ENCODE results near the gene VDAC2. TPM values are rescaled to one million over a fixed set of nuclear protein-coding genes. Genes with fewer than 3 reads are reported as not detected.
"Not testable (repeated sequence)": the region's sequence is repeated elsewhere in the genome, so short reads cannot be mapped to it uniquely, and the experiment has no call there.

VDAC2 gene
- total RNA-seq, 1 experiment from 2014 or later = 181 TPM

DNA sequence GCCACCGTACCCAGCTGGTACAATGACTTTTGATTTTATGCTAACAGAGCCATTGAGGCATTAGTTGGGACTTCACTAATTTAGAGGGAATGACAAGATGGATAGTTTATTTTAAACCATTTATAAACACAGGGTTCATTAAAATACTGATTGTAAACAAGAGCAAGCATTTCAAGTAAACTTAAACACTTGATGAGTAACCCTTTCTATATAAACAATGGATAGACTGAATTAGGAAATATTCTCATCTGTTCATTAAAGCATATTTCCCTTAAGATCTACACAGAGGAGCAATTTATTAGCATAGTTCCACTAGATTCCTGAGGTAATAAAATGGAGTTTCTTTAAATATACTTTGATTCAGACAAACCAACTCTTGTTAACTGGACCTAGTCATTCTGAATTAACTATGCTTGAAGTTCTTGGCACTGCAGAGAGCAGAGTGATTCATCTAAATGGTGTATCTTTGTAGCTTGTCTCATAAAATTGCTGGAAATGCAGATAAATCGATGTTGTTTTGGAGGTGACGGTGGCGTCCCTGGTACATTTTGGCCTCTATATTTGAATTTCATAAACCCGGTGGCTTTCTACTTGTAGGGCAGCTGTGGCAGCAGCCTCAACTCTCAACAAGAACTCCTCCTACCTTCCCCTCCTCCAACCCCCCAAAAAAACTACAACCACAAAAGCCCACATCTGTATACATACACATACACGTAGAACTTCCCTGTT, 15.4 kb upstream of the VDAC2 start:
- in situ Hi-C loops (cut with HindIII; ENCODE audit: low sequenced_read_pairs) = no loop called here
- no peak for DNase-seq (ENCODE audit: low spot score)

DNA sequence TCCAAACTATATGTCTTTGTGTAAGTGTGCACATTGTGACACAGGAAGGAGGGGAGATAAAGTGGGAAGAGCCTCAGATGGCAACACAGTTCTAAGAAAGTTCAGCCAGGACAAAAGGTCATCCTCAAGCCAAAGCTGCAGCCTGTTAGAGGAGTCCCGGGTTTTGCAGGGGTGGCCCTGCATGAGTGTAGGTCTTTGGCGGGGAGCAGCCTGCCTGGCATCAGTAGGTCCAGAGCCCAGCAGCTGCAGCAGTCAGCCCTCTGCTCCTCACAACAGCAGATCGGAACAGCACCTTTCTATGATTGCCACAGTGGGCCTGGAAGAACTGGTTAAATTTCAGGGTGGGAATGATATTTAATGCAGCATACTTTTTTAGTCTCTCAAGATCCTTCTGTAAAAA, 13.5 kb upstream of the VDAC2 start:
- in situ Hi-C loops (cut with HindIII; ENCODE audit: low sequenced_read_pairs) = no loop called here
- no peak for DNase-seq (ENCODE audit: low spot score)

DNA sequence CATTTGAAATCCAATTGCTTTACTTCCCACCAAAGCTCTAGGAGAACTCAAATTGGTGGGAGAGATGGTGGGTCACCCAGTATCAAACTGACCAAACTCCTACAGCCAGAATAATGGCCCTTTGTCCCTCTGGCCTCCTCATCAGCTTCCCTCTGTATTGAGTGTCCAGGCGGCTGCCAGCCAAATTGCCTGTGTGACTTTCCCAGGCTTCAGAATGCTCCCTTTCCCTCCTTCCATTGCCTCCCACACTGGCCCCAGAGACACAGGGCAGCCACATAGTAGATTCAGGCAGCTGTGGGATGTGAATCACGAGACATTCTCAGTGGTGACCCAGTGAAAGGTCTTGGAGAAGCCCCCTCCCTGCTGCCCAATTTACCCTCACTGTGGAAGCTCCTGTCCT, 12.7 kb upstream of the VDAC2 start:
- in situ Hi-C loops (cut with HindIII; ENCODE audit: low sequenced_read_pairs) = no loop called here
- no peak for DNase-seq (ENCODE audit: low spot score)

DNA sequence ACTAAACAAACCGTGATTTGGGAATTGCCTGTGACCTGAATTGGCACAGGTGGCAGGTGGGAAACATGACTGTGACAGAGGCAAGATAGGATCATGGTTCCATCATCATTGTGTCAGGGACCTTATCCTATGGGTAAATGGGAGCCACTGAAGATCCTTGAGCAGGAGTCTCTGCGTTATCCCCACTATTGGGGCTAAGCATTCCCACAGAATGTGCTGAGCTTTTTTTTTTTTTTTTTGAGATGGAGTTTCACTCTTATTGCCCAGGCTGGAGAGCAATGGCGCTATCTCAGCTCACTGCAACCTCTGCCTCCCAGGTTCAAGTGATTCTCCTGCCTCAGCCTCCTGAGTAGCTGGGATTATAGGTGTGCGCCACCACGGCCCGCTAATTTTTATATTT, 10.6 kb upstream of the VDAC2 start:
- DNase-seq (ENCODE audit: low spot score); in situ Hi-C loops (cut with HindIII; ENCODE audit: low sequenced_read_pairs): not testable (repeated sequence)

DNA sequence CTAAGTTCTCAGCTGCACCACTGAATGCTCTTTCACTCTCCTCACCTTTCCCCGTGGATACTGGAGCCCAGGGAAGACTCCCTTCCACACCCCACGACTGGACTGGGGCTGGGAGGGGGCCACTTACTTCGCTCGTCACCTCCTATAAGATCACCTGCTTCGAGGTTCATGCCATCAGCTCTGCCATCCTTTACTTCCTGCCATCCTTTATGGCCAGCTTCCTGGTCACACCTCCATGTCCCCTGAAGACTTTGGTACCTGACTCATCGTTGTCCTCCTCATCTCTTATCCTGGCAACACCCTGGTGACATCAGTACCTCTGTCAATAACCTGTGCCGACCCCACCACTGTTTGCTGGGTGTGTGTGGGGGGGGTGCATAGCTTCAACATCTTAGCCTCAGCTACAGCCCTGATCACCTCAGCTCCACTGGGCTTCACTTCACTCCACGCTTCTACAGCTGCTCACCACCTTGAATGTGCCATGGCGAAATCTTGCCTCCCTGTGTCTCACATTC, 8.7 kb upstream of the VDAC2 start:
- no peak for DNase-seq (ENCODE audit: low spot score)
- in situ Hi-C loops (cut with HindIII; ENCODE audit: low sequenced_read_pairs) = no loop called here

DNA sequence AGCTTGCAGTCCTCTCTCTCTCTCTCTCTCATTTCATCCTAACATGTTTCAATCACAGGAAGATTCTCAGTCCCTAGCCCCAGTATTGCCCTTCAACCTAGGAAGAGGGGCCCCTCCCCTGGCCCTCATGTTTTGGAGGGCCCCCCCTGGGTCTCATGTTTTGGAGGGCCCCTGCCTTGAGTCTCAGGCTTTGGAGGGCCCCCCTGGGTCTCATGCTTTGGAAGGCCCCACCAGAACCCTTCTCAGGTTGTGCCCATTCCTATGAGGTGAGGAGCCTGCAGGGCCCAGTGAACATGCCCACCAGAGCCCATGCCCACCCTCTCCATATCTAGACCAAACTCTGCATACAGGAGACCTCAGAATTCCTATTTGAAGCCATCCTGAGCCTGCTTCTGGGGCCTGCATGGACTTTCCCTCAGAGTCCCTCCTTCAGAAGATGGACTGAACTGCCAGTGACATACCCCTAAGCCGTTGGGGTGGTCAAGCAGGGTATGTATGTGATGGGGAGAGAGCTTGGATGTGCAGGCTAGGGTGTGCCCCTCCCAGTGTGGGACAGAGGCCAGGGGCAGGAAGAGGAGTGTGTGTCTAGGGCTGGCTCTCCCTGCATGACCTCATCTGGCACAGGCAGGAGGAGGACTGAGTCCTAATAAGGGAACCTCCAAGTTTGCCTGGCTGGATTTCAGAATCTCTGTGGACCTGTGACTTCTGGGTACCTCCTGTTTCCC, 8.1 kb upstream of the VDAC2 start:
- in situ Hi-C loops (cut with HindIII; ENCODE audit: low sequenced_read_pairs) = no loop called here
- no peak for DNase-seq (ENCODE audit: low spot score)

DNA sequence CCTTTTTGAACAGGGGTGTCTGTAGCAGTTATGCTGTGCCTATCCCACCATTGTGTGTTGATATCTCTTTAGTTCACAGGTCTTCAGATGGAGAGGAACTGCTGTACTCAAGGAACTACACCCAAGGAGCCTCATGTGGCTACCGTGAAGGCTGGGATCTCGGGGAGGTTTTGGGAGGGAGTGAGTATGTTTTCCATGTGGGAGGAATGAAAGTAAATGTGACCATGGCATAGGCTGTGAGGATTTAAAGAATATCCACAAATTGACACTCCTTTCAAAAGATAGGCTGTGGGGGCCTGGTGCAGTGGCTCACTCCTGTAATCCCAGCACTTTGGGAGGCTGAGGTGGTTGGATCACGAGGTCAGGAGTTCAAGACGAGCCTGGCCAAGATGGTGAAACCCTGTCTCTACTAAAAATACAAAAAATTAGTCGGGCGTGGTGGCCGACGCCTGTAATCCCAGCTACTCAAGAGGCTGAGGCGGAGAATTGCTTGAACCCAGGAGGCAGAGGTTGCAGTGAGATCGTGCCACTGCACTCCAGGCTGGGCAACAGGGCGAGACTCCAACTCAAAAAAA, 7.5 kb upstream of the VDAC2 start:
- DNase-seq (ENCODE audit: low spot score); in situ Hi-C loops (cut with HindIII; ENCODE audit: low sequenced_read_pairs): not testable (repeated sequence)

DNA sequence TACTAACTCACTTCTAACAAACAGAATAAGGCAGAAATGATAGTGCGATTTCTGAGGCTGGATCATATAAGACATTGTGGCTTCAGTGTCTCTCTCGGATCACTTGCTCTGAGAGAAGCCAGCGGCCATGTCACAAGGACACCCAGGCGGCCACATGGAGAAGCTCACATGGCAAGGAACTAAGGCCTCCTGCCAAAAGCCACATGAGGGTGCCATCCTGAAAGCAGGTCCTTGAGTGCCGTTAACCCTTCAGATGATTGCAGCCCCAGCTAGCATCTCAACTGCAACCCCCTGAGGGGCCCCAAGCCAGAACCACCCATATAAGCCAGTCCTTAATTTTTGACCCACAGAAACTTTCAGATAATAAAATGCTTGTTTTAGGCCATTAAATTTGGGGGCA, 6.9 kb upstream of the VDAC2 start:
- DNase-seq (ENCODE audit: low spot score) = no peak
- in situ Hi-C loops (cut with HindIII; ENCODE audit: low sequenced_read_pairs) = no loop called here

DNA sequence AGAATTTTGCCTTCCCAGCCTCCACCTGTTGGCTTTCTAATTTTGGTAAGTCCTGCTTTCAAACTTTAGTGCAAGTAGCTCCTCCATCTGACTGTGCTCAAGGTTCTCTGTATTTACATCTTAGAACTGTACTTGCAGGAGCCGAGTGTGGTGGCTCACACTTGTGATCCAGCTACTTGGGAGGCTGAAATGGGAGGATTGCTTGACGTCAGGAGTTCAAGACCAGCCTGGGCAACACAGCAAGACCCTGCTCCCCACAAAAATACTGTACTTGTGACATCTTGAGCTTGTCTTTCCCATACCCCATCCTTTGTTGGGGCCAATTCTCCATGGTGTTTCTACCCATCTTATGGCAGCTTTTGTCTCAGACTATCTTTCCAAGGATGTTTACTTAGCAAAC, 4.7 kb upstream of the VDAC2 start:
- DNase-seq (ENCODE audit: low spot score) = no peak
- in situ Hi-C loops (cut with HindIII; ENCODE audit: low sequenced_read_pairs) = no loop called here

DNA sequence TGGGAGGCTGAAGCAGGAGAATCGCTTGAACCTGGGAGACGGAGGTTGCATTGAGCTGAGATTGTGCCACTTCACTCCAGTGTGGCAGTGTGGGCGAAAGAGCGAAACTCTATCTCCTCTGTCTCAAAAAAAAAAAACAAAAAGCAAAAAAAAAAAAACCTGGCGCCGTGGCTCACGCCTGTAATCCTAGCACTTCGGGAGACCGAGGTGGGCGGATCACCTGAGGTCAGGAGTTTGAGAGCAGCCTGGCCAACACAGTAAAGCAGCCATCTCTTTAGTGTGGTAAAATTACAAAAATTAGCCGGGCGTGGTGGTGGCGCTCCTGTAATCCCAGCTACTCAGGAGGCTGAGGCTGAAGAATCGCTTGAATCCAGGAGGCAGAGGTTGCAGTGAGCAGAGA, 4.0 kb upstream of the VDAC2 start:
- in situ Hi-C loops (cut with HindIII; ENCODE audit: low sequenced_read_pairs); DNase-seq (ENCODE audit: low spot score): not testable (repeated sequence)

DNA sequence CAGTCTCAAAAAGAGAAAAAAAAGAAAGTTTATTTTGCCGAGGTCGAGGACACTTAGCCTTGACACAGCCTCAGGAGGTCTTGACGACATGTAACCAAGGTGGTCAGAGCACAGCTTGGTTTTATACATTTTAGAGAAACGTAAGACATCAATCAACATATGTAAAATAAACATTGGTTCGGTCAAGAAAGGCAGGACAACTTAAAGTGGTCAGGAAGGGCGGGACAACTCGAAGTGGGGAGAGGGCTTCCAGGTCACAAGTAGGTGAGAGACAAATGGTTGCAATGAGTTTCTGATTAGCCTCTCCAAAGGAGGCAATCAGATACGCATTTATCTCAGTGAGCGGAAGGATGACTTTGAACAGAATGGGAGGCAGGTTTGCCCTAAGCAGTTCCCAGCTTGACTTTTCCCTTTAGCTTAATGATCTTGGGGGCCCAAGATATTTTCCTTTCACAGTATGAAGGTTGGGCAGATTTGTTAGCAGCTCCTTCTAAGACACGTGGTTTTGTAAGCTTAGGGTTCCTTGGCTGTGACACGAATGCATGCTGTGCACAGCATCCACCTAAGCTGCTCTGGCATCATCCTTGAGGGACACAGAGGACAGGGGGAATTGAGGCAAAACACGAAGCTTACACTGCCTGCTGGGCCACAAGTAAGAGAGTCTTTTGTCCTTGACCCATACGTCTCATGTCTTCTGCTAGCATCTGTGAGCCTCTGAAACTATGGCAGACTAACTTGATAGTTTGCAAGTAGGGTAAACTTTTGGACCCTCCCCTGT, 3.3 kb upstream of the VDAC2 start:
- in situ Hi-C loops (cut with HindIII; ENCODE audit: low sequenced_read_pairs) = no loop called here
- no peak for DNase-seq (ENCODE audit: low spot score)

DNA sequence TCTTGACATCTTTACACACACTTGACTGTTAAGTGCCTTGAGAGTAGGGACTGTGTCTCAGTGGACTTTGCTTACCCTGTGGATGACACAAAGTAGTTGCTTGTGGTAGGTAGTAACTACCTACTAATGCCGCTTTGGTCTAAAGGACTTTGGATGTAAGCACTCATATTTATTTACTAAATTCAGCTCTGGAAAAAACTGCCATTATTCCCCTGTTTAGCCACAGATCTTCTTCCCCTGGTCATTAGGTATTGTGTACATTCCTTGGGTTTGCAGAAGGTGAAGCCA, 2.8 kb upstream of the VDAC2 start:
- no peak for DNase-seq (ENCODE audit: low spot score)
- in situ Hi-C loops (cut with HindIII; ENCODE audit: low sequenced_read_pairs) = no loop called here

DNA sequence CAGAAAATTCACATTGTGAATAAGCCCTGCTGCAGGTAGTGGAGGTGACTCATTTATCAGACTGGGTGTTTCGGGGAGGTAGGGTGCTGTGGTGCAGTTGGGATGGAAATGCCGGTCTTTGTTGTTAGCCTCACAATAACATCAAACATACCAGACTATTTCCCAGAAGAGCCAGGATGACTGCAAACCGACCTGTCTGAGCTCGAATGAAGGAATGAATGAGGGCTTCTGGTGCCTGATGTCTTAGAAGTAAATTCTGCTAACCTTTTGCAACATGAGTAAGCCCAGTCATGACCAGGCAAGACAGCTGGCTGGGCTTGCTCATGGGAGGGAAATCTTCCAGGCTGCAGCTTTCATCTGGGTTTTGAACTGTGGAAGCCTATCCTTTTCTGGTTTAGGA, 2.4 kb upstream of the VDAC2 start:
- in situ Hi-C loops (cut with HindIII; ENCODE audit: low sequenced_read_pairs) = no loop called here
- DNase-seq (ENCODE audit: low spot score) = no peak

DNA sequence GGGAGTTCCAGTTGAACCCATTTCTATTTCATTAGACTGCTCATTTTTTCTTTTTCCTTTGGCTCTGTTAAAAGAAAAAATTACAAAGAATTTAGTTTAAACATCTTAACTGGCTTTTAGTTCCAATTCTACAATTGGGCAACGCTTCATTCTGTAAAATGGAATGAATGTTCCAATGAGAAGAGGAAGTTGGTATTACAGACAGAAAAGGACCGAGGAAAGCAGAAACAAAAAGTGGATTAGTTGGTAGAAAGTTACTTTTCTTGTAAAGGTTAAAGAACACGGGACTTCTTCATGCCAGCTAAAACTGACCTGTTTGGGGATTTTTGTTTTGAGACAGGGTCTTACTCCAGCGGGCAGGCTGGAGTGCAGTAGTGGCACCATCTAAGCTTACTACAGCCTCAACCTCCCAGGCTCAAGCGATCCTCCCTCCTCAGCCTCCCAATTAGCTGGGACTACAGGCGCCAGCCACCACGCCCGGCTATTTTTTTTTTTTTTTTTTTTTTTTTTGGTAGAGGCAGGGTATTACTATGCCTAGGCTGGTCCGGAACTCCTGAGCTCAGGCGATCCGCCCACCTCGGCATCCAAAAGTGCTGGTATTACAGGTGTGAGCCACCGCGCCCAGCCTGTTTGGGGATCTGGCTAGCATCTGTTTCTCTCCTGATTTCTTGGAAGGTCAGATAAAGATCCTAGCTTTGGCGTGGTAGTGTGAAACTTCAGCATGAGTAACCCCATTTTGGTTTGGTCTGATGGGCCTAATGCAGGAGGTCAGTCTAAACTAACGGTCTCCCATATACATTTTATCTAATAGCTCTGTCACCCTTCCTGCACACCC, 1.3 kb upstream of the VDAC2 start:
- no peak for DNase-seq (ENCODE audit: low spot score)
- in situ Hi-C loops (cut with HindIII; ENCODE audit: low sequenced_read_pairs) = no loop called here

DNA sequence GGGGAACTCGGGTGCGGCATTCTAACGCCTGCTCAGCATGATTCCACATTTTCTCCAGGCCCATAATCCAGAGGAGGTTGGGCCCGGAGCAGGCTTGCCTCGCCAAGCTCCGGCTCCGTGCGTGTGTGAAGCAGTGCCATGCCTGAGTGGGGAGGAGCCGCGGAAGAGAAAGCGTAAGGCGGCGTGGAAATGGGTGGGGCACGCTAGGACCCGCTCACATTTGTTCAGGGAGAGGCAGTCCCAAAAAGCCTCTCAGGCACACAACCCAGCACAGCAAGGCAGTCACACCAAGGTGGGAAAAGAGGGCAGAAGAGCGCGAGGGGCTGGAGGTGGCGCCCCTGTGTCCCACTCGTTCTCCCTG, 695 bp upstream of the VDAC2 start:
- in situ Hi-C loops (cut with HindIII; ENCODE audit: low sequenced_read_pairs) = no loop called here
- DNase-seq (ENCODE audit: low spot score) = peak; percentile 83

DNA sequence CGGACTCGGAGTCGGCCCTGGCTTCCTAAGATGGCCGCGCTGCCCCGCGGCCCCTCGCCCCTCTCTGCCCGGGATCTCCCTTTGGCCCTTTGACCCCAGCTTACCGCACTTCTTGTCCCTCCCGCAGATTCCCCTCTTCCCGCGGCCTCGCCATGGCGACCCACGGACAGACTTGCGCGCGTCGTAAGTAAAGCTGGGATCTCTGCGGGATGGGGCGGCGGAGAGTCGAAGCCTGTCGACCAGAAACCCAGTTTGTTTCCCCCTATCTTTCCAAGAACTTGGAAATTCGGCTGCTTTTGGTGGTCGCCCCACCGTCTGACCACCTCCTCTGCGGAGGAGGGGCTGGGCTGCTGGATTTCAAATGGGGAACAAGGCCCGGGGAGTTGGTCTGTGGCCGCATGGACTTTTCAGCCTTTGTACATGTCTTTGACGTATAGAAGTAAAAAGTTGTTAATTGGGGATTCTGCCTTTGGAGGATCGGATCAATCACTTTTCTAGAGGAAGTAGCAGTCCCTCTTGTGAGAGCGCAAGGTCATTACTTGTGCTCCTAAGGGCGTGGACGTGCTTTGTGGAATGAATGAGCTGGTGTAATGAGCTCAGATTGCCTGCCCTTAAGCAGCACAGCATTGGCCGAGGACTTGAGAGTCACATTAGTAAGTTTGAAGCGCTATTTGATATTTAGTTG, 553 bp downstream of the VDAC2 start:
- no peak for DNase-seq (ENCODE audit: low spot score)
- in situ Hi-C loops (cut with HindIII; ENCODE audit: low sequenced_read_pairs) = no loop called here

DNA sequence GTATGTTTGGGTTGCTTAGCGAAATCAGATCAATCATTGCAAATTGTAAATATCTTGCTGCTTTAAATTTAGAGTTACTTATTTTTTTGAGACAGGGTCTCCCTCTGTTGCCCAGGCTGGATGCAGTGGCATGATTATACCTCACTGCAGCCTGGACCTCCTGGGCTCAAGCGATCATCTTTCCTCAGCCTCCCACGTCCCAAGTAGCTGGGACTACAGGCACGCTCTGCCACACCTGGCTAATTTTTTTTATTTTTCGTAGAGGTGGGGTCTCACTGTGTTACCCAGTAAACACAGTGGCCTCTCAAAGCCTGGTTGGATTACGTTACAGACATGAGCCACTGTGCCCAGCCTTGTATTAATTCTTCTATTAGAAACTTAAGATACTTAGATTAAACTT, 1.7 kb downstream of the VDAC2 start:
- in situ Hi-C loops (cut with HindIII; ENCODE audit: low sequenced_read_pairs) = no loop called here
- DNase-seq (ENCODE audit: low spot score) = no peak

DNA sequence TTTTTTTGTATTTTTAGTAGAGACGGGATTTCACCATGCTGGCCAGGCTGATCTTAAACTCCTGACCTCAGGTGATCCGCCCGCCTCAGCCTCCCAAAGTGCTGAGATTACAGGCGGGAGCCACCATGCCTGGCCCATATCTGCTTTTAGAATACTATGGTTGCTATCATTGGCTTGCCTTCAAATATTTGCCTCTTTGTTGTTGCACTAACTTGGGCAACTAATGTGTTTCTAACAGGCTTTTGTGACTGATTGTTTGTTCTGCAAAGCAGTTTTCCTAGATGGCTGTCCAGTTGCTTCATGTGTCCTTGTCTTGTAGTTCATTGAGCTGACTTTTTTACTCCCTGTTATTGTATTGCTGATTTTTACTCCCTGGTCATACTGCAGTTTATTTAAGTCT, 9.7 kb downstream of the VDAC2 start:
- no peak for DNase-seq (ENCODE audit: low spot score)
- in situ Hi-C loops (cut with HindIII; ENCODE audit: low sequenced_read_pairs) = no loop called here

DNA sequence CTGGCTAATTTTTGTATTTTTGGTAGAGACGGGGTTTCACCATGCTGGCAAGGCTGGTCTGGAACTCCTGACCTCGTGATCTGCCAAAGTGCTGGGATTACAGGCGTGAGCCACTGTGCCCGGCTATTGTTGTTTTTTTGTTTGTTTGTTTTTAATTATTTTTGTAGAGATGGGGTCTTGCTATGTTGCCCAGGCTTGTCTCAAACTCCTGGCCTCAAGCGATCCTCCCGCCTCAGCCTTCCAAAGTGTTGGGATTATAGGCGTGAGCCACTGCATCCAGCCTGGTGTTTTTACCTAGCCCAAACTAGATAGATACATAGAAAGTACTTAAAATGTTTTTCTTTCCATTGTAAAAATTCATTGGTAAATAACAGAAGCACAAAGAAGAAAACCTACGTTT, 10.9 kb downstream of the VDAC2 start:
- in situ Hi-C loops (cut with HindIII; ENCODE audit: low sequenced_read_pairs); DNase-seq (ENCODE audit: low spot score): not testable (repeated sequence)
